ENCODE measurements around the gene ASIC2. TPM values are rescaled to one million over a fixed set of nuclear protein-coding genes. Genes with fewer than 3 reads are reported as not detected.

Gene ASIC2
- total RNA-seq, 2 experiments from 2014 or later, result not detected

DNA sequence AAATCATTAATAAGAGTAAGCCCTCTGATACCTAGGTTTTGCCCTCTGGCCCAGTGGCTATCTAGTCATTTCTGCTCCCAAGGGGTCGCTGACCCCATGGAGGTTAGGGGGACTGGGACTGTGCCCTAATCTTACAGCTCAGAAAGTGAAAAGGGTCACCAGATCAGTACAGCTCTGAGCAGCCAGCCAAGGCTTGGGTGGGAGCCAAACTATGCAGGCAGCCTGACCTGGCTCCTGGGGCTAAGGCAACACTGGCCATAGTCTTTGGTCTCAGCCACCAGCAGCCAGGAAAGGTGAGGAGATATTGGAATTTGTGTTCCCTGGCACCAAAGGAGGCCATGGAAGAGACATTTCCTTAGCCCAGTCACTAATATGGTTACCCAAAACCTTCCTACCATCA lies 67.6 kb downstream of the ASIC2 start:
- no peak for ATAC-seq
- H3K9me3 Mint-ChIP-seq, result no peaks in the 10 kb centered on the region
- TF ChIP-seq, protein P1, sequence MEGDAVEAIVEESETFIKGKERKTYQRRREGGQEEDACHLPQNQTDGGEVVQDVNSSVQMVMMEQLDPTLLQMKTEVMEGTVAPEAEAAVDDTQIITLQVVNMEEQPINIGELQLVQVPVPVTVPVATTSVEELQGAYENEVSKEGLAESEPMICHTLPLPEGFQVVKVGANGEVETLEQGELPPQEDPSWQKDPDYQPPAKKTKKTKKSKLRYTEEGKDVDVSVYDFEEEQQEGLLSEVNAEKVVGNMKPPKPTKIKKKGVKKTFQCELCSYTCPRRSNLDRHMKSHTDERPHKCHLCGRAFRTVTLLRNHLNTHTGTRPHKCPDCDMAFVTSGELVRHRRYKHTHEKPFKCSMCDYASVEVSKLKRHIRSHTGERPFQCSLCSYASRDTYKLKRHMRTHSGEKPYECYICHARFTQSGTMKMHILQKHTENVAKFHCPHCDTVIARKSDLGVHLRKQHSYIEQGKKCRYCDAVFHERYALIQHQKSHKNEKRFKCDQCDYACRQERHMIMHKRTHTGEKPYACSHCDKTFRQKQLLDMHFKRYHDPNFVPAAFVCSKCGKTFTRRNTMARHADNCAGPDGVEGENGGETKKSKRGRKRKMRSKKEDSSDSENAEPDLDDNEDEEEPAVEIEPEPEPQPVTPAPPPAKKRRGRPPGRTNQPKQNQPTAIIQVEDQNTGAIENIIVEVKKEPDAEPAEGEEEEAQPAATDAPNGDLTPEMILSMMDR (IDR thresholded peaks at IDR 0.05), result no peak

DNA sequence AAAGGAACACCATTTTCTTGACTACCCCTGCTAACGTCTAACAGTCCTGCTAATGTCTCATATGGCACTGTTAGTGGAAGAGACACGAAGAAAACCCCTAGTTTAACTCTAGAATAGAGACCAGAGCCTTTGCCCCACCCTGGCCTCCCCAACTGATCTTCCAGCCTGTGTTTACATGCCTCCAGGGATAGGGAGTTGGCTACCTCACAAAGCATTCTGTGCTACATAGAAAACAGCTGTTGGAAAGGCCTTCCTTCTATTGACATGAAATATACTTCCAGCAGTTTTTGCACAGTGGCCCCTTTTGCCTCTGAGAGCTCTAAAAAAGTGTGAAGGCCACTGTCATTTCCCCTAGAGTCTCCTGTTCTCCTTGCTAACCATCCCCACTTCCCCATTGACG lies 73.1 kb downstream of the ASIC2 start:
- ATAC-seq (no peak), DNase-seq (no peak)
- ChIA-PET POLR2A (no interaction called here), CTCF (interaction anchor here (1.0 kb wide), 1 partner anchor 53 kb away, joined by 3 read pairs; no protein-coding TSS in a partner anchor)
- Mint-ChIP-seq H3K4me3 (no peak overlapping the region), H3K27ac (no peak overlapping the region), H3K27me3 (peaks cover 9% of the 10 kb centered on the region), H3K4me1 (ENCODE audit: low read depth) (no peaks in the 10 kb centered on the region), H3K36me3 (ENCODE audit: low read depth) (no peaks in the 10 kb centered on the region), H3K9me3 (no peaks in the 10 kb centered on the region)
- TF ChIP-seq, protein P1 (IDR thresholded peaks at IDR 0.05), result no peak
- intact Hi-C loops (cut with micrococcal nuclease), result no loop called here

More for the DNA sequence above, 67.6 kb downstream of the ASIC2 start:
- ChIA-PET CTCF (no interaction called here), POLR2A (no interaction called here)
- Mint-ChIP-seq H3K36me3 (ENCODE audit: low read depth) (no peaks in the 10 kb centered on the region), H3K4me3 (no peak overlapping the region), H3K27ac (no peak overlapping the region), H3K4me1 (ENCODE audit: low read depth) (no peaks in the 10 kb centered on the region), H3K27me3 (no peaks in the 10 kb centered on the region)
- intact Hi-C loops (cut with micrococcal nuclease), result no loop called here
- no peak for DNase-seq

DNA sequence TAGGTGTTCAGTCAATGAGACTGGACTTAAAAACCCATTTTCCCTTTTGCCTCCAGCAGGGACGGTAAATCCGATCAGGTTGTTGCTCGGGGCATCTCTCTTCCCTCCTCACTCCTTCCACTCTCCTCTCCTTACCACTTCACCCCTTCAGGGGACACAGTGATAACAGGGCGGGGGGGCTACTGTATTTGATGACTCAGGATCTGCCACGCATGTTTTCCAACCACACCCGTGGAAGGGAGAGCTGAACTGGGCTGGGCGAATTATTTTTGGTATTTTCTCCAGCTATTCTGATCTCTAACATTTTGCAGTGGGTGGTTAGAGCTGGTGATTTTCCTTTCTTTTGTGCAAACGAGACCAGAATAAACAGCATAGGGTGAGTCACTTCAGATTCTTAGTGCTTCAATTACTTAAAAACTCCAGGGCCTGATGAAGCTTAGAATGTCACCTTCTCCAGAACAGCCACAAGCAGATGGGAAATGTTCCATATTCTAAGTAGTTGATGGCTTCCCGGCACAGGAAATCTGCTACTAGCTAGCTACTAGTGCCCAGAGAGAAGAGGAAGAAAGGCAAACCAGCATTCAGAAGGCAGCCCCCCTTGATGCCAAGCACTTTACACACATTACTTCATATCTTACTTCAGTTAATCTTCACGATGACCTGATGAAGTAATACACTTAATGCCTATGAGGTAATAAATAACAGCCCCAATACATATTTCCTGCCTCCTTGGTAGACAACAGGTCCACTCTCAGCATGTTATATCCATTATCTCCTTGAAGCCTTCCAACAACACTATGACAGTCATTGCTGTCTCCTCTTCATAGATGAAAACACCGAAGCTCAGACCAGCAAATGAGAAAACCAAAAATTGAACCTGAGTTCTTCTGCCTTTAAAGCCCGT lies 74.1 kb downstream of the ASIC2 start:
- TF ChIP-seq, protein P1 (IDR thresholded peaks at IDR 0.05), result no peak
- DNase-seq (no peak), ATAC-seq (no peak)
- H3K27me3 Mint-ChIP-seq, result peaks cover 9% of the 10 kb centered on the region
- H3K4me1 Mint-ChIP-seq (ENCODE audit: low read depth), result no peaks in the 10 kb centered on the region
- intact Hi-C loops (cut with micrococcal nuclease), result no loop called here
- H3K4me3 Mint-ChIP-seq, result no peak overlapping the region
- H3K27ac Mint-ChIP-seq, result no peak overlapping the region
- H3K9me3 Mint-ChIP-seq, result no peaks in the 10 kb centered on the region
- CTCF ChIA-PET, result no interaction called here
- POLR2A ChIA-PET, result no interaction called here
- H3K36me3 Mint-ChIP-seq (ENCODE audit: low read depth), result no peaks in the 10 kb centered on the region

DNA sequence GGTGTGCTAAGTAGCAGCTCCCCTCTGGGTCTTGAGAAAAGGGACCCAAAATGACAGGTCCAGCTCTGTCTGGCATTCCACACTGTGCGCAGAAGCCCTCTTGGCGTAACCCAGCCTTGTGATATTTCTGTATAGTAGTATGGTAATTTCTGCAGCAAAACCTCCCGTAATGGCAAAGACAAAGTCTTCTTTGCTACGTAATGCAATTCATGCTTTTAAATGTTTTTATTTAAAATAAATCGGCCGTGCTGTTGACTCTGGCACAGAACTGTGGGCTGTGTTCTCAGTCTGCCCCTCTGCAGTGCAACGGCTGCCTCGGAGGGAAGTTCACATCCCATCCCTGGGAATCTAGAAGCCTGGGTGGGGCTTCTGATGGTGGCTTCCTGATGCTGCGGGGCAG lies 75.2 kb downstream of the ASIC2 start:
- H3K27me3 Mint-ChIP-seq, result peaks cover 9% of the 10 kb centered on the region
- no peak overlapping the region for H3K4me3 Mint-ChIP-seq
- ChIA-PET CTCF (no interaction called here), POLR2A (no interaction called here)
- H3K27ac Mint-ChIP-seq, result no peak overlapping the region
- H3K4me1 Mint-ChIP-seq (ENCODE audit: low read depth), result no peaks in the 10 kb centered on the region
- TF ChIP-seq, protein P1 (IDR thresholded peaks at IDR 0.05), result no peak
- no peaks in the 10 kb centered on the region for H3K36me3 Mint-ChIP-seq (ENCODE audit: low read depth)
- intact Hi-C loops (cut with micrococcal nuclease), result no loop called here
- ATAC-seq (no peak), DNase-seq (no peak)
- H3K9me3 Mint-ChIP-seq, result no peaks in the 10 kb centered on the region

DNA sequence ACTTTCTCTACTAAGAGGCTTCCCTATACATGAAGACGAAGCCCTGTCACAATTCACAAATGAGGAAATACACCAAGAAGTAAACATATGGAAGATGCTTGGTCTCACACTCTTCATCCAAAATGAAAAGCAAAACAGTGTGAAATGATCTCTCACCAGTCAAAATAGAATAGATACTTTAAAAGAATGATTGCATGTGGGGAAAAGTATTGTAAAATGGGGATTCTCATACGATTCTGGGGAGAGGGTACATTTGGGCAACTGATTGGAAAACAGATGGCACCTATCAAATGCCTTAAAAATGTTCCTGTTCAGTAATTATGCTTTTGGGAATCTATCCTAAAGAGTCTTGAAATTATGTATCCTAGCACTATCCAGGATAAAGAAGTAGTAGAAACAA lies 78.1 kb downstream of the ASIC2 start:
- ATAC-seq (no peak), DNase-seq (no peak)
- ChIA-PET POLR2A (no interaction called here), CTCF (interaction anchor here (1.1 kb wide), 1 partner anchor 37 kb away, joined by 3 read pairs; no protein-coding TSS in a partner anchor)
- Mint-ChIP-seq H3K9me3 (no peaks in the 10 kb centered on the region), H3K4me1 (ENCODE audit: low read depth) (no peaks in the 10 kb centered on the region), H3K36me3 (ENCODE audit: low read depth) (no peaks in the 10 kb centered on the region), H3K4me3 (no peak overlapping the region), H3K27me3 (peaks cover 14% of the 10 kb centered on the region), H3K27ac (no peak overlapping the region)
- intact Hi-C loops (cut with micrococcal nuclease), result no loop called here
- TF ChIP-seq, protein P1 (IDR thresholded peaks at IDR 0.05), result no peak

Measured in activated CD8-positive, alpha-beta T cell treated with anti-CD3 and anti-CD28 coated beads for 36 hours (primary cell).